Activated CD8-positive, alpha-beta memory T cell treated with anti-CD3 and anti-CD28 coated beads, Interleukin-2, amount 50 U/mL, for 1 hour (primary cell): Measurements from ENCODE around the gene EVC.
"Not testable (repeated sequence)": the region's sequence is repeated elsewhere in the genome, so short reads cannot be mapped to it uniquely, and the experiment has no call there.

Experiments used
- DNase-seq: peaks from one replicate; pipeline ENCODE4 v3.0.0-alpha.2; 2020; ENCODE audit errors: extremely low read depth

The EVC gene

DNA sequence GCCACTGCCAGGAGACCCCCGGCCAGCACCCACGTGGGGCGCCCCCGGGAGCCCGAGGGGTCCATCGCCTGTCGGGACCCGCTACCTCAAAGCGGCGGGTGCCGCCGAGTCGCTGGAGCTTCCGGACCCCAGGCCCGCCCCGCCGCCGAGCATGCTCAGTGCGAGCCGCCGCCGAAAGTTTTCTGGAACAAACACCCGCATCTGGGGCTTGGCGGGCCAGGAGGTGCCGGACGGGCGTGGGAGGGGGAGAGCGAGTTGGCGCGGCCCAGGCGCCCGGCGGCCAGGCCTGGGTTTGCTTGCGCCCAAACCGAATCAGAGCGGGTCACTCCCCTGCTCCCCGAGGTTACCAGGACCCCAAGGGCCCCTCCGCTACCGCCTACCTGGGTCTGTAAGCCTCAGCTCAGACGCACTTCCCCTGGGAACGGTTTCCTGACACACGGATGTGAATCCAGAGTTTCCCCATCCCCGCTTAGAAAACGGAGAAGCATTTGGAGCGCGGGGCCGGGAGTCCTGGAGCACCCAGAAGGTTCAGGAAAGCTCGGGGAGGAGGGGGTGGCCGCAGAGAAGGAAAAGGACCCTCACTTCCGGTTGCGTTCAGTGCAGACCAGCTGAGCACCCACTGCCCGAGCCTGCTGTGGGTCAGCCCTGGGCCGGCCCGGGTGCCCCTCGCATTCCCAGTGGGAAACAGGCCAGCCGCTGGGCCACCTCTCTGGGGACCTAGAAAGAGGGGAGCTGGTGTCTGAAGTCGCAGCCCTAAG lies 2.4 kb upstream of the EVC start, which contains the start of gene EVC2:
TSS of gene EVC2 (minus strand) at position 111 of the 758 bp plus-strand sequence. CDS start at position 65, 46 bp downstream.
- DNase-seq, result no peak

DNA sequence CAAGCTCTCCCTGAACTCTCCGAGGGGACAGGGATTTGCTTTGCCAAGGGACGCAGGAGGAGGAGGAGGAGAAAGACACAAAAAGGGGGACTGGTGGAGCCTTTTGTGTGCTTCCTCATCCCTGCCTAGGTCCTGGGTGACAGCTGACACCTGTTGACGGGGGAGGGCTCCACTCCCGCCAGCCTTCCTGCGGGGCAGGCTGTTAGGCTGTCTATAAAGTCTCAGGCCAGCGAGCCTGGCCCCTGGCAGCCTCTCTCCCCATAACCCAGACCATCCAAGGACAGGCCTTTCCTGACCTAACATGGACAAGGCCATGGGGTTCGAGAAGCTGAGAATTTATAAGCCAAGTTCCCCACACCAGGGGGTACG lies 1.8 kb upstream of the EVC start:
- DNase-seq, result no peak

DNA sequence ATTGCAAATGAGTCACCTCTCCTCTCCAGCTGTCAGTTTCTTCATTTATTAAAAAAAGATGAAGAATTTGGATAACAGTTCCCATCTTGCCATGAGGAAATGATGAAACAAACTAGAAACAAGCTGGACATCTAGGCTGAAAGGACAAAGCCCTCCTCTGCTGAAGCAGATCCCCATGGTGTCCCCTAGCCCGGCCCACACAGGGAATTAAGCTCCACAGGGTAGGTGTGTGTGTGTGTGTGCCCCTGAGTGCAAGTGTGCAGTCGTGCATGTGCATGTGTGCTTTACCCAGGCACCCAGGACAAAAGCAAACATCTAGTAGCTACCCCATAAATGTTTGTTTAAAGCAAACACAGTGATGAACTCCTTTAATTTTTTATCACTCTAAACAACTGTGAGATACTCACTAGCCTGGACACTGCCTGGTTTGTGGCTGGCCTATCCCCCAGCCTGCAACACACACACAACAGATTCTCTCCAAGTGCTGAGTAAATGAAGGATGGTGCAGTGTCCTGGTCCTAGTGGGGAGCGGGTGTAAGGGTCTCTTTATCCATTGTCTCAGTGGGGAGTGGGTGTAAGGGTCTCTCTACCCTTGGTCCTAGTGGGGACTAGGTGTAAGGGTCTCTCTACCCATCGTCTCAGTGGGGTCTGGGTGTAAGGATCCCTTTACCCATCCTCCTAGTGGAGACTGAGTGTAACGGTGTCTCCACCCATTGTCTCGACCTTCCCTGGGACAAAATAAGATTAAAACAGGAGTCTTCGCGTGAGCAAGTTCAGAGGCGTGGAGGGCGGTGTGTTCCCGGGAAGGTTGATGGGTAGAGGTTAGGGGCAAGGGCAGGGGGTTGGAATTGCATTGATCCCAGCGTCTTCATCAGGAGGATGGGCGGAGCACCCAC lies 688 bp upstream of the EVC start:
- DNase-seq, result no peak

DNA sequence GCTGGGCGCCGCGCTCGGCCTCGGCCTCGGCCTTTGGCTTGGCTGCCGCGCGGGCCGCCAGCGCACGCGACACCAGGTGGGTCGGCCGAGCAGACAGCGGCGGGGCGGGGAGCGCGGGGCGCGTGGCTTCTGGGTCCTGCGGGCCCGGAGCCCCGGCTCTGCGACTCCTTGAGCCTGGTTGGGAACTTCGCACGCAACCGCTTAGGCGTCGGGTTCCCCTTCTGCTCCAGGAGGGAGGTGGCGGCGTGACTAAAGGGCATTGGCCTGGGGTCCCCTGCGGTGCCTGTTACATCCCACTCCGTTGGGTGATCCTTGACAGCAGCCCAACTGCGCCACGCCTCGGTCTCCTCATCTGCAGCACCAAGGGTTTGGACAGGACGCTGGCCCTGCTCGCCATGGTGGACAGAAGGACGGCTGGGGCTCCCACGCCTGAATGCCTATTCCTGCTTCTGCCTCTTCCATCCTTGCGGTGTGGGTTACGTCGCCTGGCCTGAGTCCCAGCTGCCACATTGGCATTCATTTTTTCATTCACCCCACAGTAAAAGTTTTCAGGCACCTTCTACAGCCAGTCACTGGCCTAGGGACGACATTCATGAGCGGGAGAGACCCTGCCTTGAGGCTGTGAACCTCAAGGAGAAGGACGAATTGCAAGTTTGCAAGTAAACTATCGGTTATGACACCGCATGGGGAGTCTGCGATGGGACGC lies 631 bp downstream of the EVC start:
- DNase-seq, result no peak

DNA sequence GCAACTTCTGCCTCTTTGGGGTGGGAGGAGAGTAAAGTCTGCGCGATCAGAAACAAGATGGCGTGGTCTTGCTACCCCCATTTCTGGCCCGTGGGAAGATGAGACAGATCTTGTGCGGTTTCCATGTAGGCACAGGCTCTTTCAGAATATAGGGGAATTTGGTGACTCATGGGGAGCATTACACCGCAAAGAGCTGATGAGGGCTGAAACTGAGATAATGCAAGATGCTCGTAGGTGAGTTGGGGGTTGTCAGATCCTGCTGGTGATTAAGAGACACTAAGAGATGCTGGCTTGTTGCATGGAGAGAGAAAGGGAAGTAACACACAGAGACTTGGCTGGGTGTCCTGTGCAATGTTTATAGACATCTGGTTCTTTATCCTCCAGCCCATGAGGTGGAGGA lies 1.5 kb downstream of the EVC start:
- no peak for DNase-seq

DNA sequence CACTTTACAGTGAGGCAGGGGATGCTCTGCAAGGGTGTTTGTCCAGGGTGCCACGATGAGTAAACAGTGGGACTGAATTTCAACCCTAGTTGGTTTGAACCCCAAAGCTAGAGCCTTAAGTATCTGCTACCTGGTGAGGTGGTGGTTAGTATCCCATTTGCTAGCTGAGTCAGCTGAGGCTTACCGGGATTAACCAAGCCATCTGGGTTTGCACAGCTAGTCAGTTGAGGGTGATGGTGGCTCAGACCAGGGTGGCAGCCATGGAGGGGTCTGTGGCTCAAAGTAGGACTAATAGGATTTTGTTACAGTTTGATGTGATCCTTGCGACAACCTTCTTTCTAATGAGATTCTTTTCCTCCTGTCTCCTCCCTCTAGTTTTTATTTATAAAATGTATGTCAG lies 1.9 kb downstream of the EVC start:
- no peak for DNase-seq

DNA sequence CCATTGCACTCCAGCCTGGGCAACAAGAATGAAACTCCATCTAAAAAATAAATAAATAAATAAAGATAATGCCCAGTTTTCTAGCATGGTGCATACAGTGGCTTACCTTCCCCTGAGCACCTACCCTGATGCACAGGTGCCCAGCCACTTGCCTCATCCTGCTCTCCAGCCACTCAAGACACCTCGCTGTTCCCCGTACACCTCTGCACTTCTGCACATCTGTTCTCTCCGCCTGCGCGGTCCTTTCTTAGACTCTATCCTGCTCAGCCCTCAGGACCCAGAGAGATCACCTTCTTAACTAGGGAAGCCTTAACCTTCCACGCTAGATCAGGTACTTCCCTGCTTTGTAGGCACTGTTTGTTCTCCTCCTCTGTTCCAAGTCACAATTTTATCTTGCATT lies 2.9 kb downstream of the EVC start:
- no peak for DNase-seq

DNA sequence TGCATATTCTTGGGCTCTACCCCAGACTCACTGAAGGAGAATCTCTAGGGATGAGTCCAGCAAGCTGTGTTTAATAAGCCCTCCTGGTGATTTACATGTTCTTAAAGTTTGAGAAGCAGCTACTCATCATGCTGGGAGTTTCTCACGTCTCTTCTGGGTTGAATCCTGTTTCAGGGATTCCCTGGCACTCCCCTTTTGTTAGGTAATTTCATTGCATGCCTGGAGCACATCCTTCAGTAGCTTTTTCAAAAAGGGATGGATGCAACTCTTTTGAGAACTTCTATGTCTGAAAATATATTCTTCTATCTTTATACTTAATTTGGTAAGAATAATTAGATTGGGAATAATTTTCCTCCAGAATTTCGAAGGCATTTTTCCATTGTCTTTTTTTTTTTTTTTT lies 4.4 kb downstream of the EVC start:
- DNase-seq, result no peak

DNA sequence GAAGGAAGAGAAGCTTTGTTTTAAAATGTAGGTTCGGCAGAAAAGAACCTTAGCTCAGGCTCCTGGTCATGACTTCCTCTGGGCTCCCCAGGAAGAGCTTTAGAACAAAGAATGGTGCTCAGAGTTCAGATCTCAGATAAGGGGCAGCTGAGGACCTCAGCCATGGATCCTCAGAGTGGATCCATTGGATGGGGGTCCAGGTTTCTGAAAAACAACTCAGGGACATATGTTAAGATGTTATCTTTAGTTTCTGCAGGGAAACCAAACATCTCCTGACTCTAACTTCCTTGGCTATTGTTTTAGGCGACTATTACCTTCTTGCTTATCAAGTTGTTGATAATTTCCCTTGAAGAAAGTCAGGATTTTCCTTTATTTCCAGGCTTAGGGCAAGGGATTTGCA lies 5.4 kb downstream of the EVC start:
- no peak for DNase-seq

DNA sequence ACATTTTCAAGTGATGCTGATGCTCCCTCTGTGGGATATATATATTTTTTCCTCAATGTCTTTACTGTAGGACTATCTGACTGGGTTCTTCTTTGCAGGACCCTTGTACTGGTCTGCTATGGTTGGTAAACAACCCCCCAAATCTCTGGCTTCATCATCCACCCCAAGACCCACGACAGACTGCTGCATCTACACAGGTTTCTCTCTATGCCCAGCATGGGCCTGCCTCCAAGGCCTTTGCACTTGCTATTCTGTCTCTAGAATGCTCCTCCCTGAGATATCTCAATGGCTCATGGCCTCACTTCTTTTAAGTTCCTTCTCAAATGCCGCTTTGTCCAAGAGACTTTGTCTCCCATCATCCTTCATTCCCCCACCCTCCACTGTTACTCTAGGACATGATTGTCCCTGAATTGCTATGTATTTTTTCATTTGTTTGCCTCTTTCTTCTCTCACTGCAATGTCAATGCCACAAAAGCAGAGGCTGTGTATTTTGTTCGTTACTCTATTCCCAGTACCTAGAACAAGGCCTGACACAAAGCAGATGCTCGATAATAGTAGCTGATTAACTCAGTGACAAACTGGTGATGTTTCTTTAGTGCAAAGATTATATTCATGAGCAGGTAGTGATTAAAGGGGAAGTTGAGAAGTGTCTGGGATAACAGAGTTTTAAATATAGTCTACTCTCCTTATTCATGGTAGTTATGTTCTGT lies 6.6 kb downstream of the EVC start:
- DNase-seq, result no peak

DNA sequence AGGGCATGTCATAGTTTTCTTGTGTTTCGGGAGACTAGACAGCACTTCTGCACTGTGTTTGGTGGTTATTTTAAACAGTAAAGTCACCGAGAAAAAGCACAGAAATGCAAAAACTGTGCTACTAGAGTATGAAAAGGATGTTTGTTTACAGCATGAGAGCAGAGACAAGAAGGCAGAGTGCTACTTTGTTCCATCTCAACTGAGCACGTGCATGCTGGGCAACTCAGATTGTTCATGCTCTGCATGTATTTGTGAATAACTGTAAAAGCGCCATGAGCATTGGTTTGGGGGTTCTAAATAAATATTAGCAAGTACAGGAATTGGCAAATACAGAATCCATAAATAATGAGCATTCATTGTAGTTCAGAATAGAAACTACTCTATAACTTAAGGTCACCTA lies 7.4 kb downstream of the EVC start:
- no peak for DNase-seq

DNA sequence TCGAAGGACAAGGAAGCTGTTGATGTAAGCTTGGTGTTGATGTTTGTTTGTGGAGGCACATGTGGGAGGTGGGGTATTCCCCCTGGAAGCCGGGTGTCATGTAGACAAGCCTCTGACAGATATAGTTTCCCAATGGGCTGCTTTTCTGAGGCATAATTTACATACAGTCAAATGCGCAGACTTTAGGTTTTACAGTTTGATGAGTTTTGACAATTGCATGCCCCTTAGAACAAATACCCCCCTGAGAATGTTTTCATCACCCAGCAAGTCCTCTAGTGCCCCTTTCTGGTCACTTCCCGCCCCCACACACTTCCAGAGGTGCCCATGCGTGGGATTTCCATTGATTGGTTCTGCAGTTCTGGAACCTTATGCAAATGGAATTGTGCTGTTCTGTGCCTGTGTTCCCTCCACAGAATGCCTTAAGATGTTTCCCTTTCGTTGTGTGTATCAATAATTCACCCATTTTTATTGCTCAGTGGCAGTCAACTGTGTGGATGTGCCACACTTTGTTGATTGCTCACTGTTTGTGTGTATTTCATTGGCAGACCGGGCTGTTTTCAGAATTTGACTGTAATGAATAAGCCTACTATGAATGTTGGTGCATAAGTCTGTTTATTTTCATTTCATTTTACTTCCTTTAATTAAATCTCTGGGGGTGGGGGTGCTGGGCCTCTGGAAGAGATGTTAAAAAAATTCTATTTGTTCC lies 8.5 kb downstream of the EVC start:
- DNase-seq, result no peak

DNA sequence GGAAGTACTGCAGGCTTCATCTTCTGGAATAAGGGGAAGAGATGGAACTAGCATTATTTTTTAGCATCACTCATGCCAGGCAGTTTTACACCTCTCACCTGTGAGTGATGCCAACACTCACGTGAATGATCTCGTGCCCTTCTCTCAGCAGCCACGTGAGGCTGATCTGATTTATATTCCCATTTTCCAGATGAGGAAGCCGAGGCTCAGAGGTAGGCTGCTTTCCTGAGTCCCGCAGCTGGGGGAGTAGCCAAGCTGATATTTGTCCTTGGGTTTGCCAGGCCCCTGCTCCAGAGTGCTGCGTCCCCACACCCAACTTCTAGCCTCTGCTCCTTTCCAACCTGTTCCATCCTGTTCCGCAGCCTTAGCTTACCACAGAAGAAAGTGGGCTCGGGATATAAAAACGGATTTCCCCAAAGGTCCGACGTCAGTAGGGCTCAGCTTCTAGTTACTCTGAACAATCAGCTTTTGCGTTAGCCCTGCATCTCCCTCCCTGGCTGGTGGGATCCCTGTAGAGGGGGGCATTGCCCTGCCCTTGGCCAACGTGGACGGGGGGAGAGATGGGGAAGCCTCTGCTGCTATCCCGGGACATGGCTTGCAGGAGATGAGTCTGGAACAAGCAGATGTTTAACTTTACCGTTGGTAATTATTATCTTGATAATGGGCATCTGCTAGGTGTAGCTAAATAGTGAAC lies 9.3 kb downstream of the EVC start:
- no peak for DNase-seq

DNA sequence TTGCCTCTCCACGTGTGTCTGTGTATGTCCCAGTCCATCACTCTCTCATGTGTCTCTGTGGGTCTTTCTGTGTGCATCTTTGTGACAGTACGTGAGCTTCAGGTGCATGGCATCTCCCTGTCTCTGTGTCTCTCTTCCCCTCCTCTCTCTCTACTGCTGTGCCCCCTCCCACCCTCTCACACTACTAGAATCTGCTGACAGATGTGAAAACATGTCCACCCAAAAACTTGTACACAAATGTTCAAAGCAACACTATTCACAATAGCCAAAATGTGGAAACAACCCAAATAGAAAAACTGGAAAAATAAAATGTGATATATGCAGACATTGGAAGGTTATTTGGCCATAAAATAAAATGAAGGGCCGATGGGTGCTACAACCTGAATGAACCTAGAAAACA lies 10.0 kb downstream of the EVC start:
- DNase-seq, result no peak

DNA sequence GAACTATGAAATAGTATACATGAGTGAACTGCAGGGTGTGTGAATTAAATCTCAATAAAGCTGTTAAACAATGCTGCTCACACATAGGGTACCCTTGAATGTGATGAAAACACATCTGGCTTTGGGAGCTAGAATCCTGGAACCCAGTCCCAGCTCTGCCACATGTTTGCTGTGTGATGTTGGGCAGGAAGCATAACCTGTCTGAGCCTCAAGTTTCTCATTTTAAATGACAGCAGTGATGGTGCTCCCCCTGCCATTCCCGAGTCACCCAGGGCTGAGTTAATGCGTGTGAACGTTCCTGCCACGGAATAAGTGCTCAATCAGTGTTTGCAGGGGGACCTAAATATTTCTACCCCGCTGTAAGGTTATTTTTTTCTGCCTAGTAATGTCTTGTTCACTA lies 10.9 kb downstream of the EVC start:
- DNase-seq, result no peak

DNA sequence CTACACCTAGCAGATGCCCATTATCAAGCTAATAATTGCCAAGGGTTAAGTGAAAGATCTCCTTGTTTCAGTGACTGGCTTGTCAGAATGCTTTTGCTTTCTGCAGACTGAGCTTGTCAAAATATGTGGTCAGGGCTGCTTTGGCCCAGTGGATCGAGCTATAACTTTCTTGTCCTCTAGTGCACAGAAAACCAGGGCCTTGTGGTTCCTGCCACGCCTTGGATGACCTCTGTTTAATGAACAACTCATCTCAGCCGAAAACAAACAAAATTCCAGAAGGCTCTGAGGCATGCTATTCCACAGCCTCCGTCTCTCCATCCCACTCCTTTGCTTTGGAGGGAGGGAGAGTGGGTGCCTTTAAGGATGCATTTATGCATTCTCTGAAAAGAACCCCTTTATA lies 11.3 kb downstream of the EVC start:
- no peak for DNase-seq

DNA sequence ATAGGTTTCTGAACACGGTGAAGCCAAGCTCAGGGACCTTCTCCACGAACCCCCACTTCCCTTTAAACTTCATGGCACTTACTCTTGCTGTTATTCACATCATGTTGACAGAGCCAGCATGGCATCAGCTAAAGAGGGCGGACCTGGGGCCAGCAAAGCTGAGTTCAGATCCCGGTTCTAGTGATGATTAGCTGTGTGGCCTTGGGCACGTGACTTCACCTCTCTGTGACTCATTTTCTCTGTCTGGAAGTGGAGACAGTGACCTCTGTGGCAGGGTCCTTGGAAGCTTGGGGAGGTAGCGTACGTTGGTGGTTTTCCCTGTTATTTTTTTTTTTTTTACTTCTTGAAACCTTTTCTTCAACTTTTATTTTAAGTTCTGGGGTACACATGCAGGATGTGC lies 13.4 kb downstream of the EVC start:
- DNase-seq, result no peak

DNA sequence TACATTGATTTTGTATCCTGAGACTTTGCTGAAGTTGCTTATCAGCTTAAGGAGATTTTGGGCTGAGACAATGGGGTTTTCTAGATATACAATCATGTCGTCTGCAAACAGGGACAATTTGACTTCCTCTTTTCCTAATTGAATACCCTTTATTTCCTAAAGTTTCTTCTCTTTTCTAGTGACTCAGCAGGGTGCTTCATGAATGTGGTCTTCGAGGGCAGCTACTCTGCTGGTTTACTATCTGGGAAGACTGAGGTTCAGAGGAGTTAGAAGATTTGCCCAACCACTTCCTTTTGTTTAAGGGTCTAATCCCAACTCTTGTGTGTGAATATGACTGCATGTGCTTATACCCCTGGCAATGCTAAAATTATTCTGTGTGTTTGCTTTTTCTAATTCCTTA lies 17.4 kb downstream of the EVC start:
- not testable (repeated sequence) for DNase-seq

DNA sequence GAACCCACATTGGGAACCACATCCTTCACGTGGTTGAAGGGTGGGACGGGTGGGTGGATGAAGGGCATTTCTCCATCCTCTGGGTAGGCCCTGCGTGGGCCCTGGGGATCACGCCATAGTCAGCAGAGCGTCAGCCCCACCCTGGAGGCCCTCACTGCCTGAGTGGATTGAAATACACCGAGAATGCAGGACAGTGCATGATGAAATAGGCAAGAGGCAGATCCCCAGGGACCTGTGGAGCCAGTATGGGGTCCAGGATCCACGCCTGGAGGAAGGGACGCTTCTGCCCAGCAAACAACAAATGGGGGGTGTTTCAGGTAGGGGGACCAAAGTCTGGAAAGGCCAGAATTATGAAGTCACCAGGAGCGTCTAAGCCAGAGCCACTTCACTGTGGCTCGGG lies 19.4 kb downstream of the EVC start:
- no peak for DNase-seq
